GM21528 (cell line): ENCODE data around the gene SMARCC2.
"Not testable (repeated sequence)": the region's sequence is repeated elsewhere in the genome, so short reads cannot be mapped to it uniquely, and the experiment has no call there.

Experiments used
- ATAC-seq: cut with Tn5 transposase; IDR thresholded peaks from one replicate; pipeline ENCODE4 v1.9.1; 2021; ENCODE audit warnings: mild to moderate bottlenecking, moderate library complexity; ENCODE audit not compliant: unreplicated experiment, low FRiP score

SMARCC2 gene

GRCh38 chr12:56213878-56214277 is 24.6 kb upstream of the SMARCC2 start:
- no peak for ATAC-seq

- no peak for ATAC-seq
These were observed 23.1 kb upstream of the SMARCC2 start for GRCh38 chr12:56212361-56212760.

DNA sequence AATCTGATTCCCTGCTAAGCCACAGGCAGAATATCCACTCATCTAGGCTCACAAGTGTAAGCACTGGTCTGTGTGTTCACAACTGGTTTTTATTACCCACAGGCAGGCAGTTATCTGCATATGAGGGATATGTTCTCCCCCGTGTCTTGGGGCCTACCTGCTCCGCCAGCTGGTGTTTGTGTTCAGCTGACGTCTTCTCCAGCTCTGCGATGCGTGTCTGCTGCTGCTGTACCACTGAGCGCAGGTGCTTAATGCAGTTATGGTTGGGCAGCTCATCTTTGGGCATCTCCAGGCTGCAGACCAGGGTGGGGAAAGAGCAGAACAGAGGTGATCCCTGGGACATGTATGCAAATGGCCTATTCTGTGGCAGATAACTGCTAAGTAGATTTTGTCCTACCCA is 18.7 kb upstream of the SMARCC2 start:
- ATAC-seq: no peak

GRCh38 chr12:56206452-56207166 is 17.3 kb upstream of the SMARCC2 start:
- no peak for ATAC-seq

- ATAC-seq: no peak
These were observed 16.2 kb upstream of the SMARCC2 start for GRCh38 chr12:56205445-56205844.

DNA sequence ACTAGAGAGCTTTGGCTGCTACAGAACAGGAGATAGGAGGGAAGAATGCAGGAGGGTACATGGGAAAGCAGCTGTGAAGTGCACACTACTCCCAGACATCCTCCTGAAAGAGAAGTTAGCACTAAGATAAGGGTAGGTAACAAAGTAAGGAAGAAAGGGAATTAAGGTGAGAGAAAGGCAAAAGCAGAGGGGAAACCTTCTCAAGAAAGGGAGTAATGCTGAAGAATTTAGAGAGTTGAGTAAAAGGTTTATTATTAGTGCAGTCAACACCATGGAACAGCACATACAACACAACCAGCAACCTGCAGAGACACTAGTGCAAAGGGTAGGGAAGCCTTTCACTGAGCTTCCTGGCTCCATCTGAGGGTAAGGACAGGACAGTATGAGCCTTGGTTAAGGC is 15.0 kb upstream of the SMARCC2 start:
- ATAC-seq: no peak

DNA sequence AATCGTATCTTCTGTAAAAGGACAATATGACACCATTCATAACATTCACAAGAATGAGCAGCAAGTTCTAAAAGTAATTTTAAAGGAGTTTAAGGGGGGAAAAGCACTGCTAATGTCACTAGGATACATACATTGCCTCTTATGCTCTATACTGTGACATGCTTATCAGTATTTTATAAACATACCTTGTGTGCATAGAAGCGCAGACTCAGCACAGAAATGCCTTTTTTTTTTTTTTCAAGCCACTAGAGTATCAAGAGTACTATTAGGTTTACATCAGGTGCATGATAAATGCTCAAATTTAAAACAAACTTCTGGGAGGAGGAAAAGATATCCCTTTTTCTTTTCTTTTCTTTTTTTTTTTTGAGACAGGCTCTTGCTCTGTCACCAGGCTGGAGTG is 13.6 kb upstream of the SMARCC2 start:
- ATAC-seq: no peak

- no peak for ATAC-seq
These were observed 13.1 kb upstream of the SMARCC2 start for GRCh38 chr12:56202366-56202765.

- ATAC-seq: no peak
These were observed 9.6 kb upstream of the SMARCC2 start for GRCh38 chr12:56198836-56199235.

DNA sequence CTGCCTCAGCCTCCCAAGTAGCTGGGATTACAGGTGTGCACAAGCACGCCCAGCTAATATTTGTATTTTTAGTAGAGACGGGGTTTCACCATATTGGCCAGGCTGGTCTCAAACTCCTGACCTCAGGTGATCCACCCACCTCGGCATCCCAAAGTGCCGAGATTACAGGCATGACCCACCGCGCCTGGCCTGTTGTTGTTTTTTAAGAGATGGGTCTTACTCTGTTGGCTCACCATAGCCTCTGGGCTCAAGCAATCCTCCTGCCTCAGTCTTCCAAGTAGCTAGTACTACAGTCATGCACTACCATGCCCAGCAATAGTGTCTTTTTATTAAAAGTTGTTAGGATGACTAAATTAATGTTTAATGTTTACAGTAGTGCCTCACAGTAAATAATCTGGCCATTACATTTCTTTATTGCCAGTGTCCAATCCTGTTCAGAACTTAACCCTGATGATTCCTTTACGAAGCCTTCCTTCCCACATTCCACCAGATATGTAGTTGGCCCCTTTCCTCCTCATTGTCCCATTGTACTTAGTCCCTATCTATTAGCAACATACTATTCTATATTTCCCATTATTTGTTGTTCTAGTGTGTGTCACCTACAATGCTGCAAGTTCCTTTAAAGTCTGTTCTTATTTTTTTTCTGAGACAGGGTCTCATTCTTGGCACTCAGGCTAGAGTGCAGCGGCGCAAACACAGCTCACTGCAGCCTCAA is 8.8 kb upstream of the SMARCC2 start:
- no peak for ATAC-seq

GRCh38 chr12:56196818-56197550 is 7.7 kb upstream of the SMARCC2 start:
- not testable (repeated sequence) for ATAC-seq

GRCh38 chr12:56193025-56193578 is 3.8 kb upstream of the SMARCC2 start:
- ATAC-seq: no peak

DNA sequence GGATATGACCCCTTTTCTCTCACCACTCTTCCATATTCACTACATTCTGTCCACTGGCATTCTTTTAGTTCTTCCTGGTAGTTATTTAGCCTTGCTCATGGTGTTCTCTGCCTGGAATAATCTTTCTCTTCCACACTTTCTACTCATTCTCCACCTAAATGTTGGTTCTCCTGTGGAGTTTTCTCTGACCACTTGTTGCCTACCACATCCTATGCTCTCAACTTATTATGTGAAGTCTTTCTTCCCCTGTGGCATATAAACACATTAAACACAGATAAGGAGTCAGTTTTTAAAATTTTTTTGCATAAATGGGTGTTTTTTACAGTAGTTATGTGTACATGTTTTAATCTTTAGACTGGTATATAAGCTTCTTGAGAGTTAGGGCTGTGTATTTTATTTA is 3.3 kb upstream of the SMARCC2 start:
- ATAC-seq: no peak

DNA sequence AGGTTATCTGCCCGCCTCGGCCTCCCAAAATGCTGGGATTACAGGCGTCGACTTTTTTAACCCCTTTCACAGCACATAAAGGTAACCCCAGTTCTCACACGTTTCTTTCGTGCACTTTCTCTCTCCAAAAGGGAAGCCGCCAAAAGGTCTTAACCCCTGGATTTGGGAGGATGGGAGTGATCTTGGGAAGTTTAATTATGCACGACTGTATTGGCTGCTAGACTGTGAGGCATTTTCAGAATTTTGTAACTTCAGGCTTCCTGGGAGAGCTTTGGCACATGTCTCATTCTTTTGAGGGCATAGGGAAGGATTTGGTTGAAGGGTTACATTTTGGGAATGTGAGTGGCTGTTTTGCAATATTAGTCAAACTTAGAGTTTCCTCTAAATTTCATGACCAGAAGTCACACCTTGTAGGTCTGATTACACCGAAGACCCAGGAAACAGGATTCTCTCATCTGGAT is 1.4 kb upstream of the SMARCC2 start:
- no peak for ATAC-seq

DNA sequence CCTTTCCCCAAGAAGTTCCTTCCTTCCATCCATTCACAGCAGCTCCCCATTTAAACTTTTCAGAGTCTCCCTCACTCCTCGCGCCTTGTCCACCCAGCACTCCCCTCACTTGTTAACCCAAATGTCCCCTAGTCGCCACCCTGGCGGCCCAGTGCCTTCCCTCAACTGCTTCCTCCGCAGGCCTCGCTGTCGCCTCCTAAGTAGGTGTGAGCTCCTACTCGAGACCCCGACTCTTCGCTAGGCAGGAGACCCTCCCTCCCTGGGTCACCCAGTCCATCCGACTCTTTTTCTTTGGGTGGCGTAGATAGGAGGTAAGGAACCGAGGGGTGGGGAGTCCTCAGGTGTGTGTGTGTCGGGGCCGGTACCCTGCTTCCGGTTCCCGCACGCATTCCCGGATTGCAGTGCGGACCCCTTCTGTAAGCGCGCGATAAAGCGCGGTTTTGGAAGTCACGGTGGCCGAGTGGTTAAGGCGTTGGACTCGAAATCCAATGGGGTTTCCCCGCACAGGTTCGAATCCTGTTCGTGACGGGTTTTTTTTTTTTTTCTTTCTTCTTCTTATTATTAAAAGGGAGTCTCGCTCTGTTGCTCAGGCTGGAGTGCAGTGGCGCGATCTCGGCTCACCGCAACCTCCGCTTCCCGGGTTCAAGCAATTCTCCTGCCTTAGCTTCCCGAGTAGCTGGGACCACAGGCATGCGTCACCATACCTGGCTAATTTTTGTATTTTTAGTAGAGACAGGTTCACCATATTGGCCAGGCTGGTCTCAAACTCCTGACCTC is 823 bp upstream of the SMARCC2 start:
- ATAC-seq: peak; percentile 43

- ATAC-seq: peak; percentile 4
These were observed 545 bp downstream of the SMARCC2 start for GRCh38 chr12:56188778-56189098.

- no peak for ATAC-seq
These were observed 1.0 kb downstream of the SMARCC2 start for GRCh38 chr12:56188131-56188777.

- no peak for ATAC-seq
These were observed 2.3 kb downstream of the SMARCC2 start for GRCh38 chr12:56186957-56187356.

DNA sequence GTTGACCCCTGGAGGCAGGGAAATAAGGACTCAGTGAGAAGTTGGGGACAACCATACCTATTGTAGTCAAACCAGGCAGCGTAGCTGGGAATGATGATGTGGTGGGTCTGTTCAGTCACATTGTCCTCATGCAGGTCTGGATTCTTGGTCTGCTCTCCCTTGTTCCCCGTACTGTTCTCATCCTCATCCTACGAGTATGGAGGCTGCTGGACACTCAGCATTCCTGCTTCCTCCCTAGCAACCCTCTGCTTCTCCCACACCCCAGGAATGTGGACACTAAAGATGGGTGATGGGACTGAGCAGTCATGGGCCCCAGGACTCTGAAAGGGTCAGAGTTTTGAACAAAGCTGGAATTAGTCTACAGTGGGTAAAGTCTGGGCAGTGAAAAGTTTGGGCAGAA is 10.9 kb downstream of the SMARCC2 start:
- ATAC-seq: no peak

DNA sequence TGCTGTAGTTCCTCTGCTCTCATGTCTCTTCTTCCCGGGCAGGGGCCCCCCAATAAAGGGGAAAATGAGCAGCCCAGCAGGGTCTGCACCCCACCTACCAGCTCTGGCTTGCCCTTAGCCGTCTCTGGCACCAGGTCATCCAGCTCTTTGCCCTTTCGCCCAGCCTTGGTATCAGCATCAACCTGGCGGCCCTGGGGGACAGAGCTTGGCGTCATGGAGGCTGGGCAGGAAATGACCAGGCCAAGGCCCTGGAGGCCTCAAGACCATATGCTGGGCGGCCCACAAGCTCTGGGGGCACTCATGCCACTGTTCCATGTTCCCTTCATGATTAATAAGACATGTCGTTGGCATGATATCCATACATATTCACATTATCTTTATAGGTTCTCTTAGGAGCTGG is 16.4 kb downstream of the SMARCC2 start:
- no peak for ATAC-seq
